Liver (tissue), 9 donors: ENCODE measurements around the gene NALF2. TPM values are rescaled to one million over a fixed set of nuclear protein-coding genes. Genes with fewer than 3 reads are reported as not detected.
A peak's percentile ranks its signal among the peaks of the same experiment; 100 is the strongest.

ENCODE experiments used
- DNase-seq: peaks from one replicate; pipeline ENCODE4 v3.0.0-alpha.2; 2017; ENCODE audit warnings: low spot score
- H3K27ac ChIP-seq, 2 donors: one replicate each; pipeline ENCODE4 v1.7.0; 2013; ENCODE audit warnings: inconsistent platforms in 2 of 2, low read length in 2 of 2, control low read depth in 1 of 2, low read depth in 1 of 2, mild to moderate bottlenecking in 1 of 2
- H3K27me3 ChIP-seq, 4 donors: one replicate each; pipeline versions ENCODE4 v1.6.1 to v1.7.0; 2013; ENCODE audit warnings: low read length in 3 of 4, inconsistent platforms in 1 of 4, mild to moderate bottlenecking in 1 of 4, moderate library complexity in 1 of 4; ENCODE audit not compliant: control insufficient read depth in 4 of 4, insufficient read depth in 4 of 4
- H3K36me3 ChIP-seq, 4 donors: one replicate each; pipeline versions ENCODE4 v1.6.1 to v1.7.0; 2013; ENCODE audit warnings: low read length in 3 of 4, mild to moderate bottlenecking in 3 of 4, low read depth in 1 of 4, moderate library complexity in 1 of 4; ENCODE audit not compliant: control insufficient read depth in 4 of 4, insufficient read depth in 3 of 4
- H3K4me1 ChIP-seq, 4 donors: one replicate each; pipeline versions ENCODE4 v1.6.1 to v1.7.0; 2013; ENCODE audit warnings: low read length in 3 of 4, mild to moderate bottlenecking in 3 of 4, moderate library complexity in 1 of 4; ENCODE audit not compliant: control insufficient read depth in 4 of 4, insufficient read depth in 4 of 4
- H3K4me3 ChIP-seq, 3 donors: one replicate each; pipeline versions ENCODE4 v1.6.1 to v1.7.0; 2013; ENCODE audit warnings: low read length in 3 of 3, control low read depth in 1 of 3, low read depth in 1 of 3, mild to moderate bottlenecking in 1 of 3
- H3K9ac ChIP-seq, 2 donors: one replicate each; pipeline ENCODE4 v1.7.0; 2013; ENCODE audit warnings: low read length in 2 of 2, mild to moderate bottlenecking in 2 of 2, moderate library complexity in 2 of 2, control low read depth in 1 of 2, low read depth in 1 of 2
- H3K9me3 ChIP-seq, 4 donors: one replicate each; pipeline versions ENCODE4 v1.6.1 to v1.7.0; 2013; ENCODE audit warnings: low read length in 3 of 4; ENCODE audit not compliant: control insufficient read depth in 4 of 4
- FOXA1 ChIP-seq: IDR thresholded peaks from 2 replicates; pipeline ENCODE4 v1.6.1; 2016; ENCODE audit warnings: antibody characterized with exemption
- FOXA2 ChIP-seq: IDR thresholded peaks from 2 replicates; pipeline ENCODE4 v1.6.1; 2016; ENCODE audit warnings: antibody characterized with exemption
- GABPA ChIP-seq, 2 donors: IDR thresholded peaks in 1 of 2; conservative IDR thresholded peaks in 1 of 2; 2 replicates each; pipeline ENCODE4 v1.6.1; 2016; ENCODE audit warnings: antibody characterized with exemption in 2 of 2, mild to moderate bottlenecking in 1 of 2, moderate library complexity in 1 of 2
- HNF4A ChIP-seq, 2 donors: conservative IDR thresholded peaks; 2 replicates each; pipeline ENCODE4 v1.6.1; 2016; ENCODE audit warnings: antibody characterized with exemption in 2 of 2, mild to moderate bottlenecking in 2 of 2
- HNF4G ChIP-seq: IDR thresholded peaks from 2 replicates; pipeline ENCODE4 v1.6.1; 2016; ENCODE audit warnings: antibody characterized with exemption
- JUND ChIP-seq, 2 donors: IDR thresholded peaks; 2 replicates each; pipeline ENCODE4 v1.6.1; 2016; ENCODE audit warnings: antibody characterized with exemption in 2 of 2
- NR2F2 ChIP-seq: IDR thresholded peaks from 2 replicates; pipeline ENCODE4 v1.6.1; 2016; ENCODE audit warnings: antibody characterized with exemption
- RAD21 ChIP-seq, 2 donors: IDR thresholded peaks; 2 replicates each; pipeline ENCODE4 v1.6.1; 2016; ENCODE audit warnings: antibody characterized with exemption in 2 of 2, mild to moderate bottlenecking in 2 of 2
- RXRA ChIP-seq, 2 donors: IDR thresholded peaks; 2 replicates each; pipeline ENCODE4 v1.6.1; 2017 to 2018; ENCODE audit warnings: antibody characterized with exemption in 2 of 2, mild to moderate bottlenecking in 1 of 2
- SP1 ChIP-seq: IDR thresholded peaks from 2 replicates; pipeline ENCODE4 v1.6.1; 2018; ENCODE audit warnings: antibody characterized with exemption, mild to moderate bottlenecking
- TAF1 ChIP-seq: conservative IDR thresholded peaks from 2 replicates; pipeline ENCODE4 v1.6.1; 2016; ENCODE audit warnings: antibody characterized with exemption, mild to moderate bottlenecking
- YY1 ChIP-seq: IDR thresholded peaks from 2 replicates; pipeline ENCODE4 v1.6.1; 2016; ENCODE audit warnings: antibody characterized with exemption, mild to moderate bottlenecking
- WGBS: extraction: QIAGEN DNeasy Blood & Tissue Kit; methylation state at CpG from one replicate; pipeline ENCODE4 v1.1.7; 2013; 5-methylcytosine and 5-hydroxymethylcytosine counted together
- polyA plus RNA-seq, 2 donors: library from polyadenylated mRNA; stranded (reverse) in 1 of 2; unstranded in 1 of 2; fragments of 200-250 nt in 1 of 2; fragments of >200 nt in 1 of 2; fragmentation: Nextera tagmentation in 1 of 2; extraction: Ambion mirVana in 1 of 2; gene quantifications; one replicate each; pipeline versions ENCODE4 v1.2.1 to v1.2.3, GENCODE V29; 2013 to 2015
- total RNA-seq, 2 donors: library from RNA; depleted of rRNA; stranded (reverse); fragments of >200 nt; gene quantifications; one replicate each; pipeline ENCODE4 v1.2.3, GENCODE V29; 2014
- TF ChIP-seq, protein P1 (sequence below): IDR thresholded peaks from 2 replicates; pipeline ENCODE4 v1.6.1; 2016; ENCODE audit warnings: antibody characterized with exemption
- TF ChIP-seq, protein P2 (sequence below): IDR thresholded peaks from 2 replicates; pipeline ENCODE4 v1.6.1; 2016; ENCODE audit warnings: antibody characterized with exemption, mild to moderate bottlenecking
- TF ChIP-seq, protein P3 (sequence below): IDR thresholded peaks from 2 replicates; pipeline ENCODE4 v1.6.1; 2016; ENCODE audit warnings: antibody characterized with exemption
- TF ChIP-seq, protein P4 (sequence below): IDR thresholded peaks from 2 replicates; pipeline ENCODE4 v1.6.1; 2016; ENCODE audit warnings: antibody characterized with exemption
- TF ChIP-seq, protein P5 (sequence below): fragments of 150-350 bp; IDR thresholded peaks from 2 replicates; pipeline ENCODE4 v1.5.1; 2017; ENCODE audit warnings: improper control_type of control experiment, low read depth, low read length; ENCODE audit not compliant: missing input control
- donor health status: healthy.
- donor health status: healthy.
- donor health status: healthy.
- donor health status: healthy.
- donor health status: healthy.

The NALF2 gene
- total and polyA plus RNA-seq, 4 donors, result 0.08 to 0.18 TPM; not detected in 2

DNA sequence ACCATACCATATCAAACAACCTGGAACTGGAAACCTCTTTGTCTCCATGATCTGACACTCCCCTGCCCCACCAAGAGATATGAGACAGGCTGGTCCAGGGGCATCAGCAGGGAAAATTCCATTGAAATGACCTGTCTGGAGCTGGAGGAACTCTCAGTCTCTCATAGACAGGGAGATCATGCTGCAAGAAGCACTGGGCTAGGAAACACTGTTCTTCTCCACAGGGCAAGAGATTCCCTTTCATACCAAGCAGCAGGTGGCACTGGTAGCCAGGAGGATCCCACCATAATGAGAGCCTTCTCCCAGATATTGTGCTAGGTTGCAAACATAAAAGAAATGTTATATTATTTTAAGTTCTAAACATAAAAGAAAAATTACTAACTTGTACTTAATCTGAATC, 14.5 kb upstream of the NALF2 start:
- no peak for TF ChIP-seq JUND (IDR thresholded peaks at IDR 0.05)
- no peak for TF ChIP-seq RXRA (IDR thresholded peaks at IDR 0.05)
- TF ChIP-seq TAF1, result no peak
- no peak for TF ChIP-seq YY1
- no peak for TF ChIP-seq FOXA2
- TF ChIP-seq, protein P1, sequence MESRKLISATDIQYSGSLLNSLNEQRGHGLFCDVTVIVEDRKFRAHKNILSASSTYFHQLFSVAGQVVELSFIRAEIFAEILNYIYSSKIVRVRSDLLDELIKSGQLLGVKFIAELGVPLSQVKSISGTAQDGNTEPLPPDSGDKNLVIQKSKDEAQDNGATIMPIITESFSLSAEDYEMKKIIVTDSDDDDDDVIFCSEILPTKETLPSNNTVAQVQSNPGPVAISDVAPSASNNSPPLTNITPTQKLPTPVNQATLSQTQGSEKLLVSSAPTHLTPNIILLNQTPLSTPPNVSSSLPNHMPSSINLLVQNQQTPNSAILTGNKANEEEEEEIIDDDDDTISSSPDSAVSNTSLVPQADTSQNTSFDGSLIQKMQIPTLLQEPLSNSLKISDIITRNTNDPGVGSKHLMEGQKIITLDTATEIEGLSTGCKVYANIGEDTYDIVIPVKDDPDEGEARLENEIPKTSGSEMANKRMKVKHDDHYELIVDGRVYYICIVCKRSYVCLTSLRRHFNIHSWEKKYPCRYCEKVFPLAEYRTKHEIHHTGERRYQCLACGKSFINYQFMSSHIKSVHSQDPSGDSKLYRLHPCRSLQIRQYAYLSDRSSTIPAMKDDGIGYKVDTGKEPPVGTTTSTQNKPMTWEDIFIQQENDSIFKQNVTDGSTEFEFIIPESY, result no peak
- TF ChIP-seq, protein P2, sequence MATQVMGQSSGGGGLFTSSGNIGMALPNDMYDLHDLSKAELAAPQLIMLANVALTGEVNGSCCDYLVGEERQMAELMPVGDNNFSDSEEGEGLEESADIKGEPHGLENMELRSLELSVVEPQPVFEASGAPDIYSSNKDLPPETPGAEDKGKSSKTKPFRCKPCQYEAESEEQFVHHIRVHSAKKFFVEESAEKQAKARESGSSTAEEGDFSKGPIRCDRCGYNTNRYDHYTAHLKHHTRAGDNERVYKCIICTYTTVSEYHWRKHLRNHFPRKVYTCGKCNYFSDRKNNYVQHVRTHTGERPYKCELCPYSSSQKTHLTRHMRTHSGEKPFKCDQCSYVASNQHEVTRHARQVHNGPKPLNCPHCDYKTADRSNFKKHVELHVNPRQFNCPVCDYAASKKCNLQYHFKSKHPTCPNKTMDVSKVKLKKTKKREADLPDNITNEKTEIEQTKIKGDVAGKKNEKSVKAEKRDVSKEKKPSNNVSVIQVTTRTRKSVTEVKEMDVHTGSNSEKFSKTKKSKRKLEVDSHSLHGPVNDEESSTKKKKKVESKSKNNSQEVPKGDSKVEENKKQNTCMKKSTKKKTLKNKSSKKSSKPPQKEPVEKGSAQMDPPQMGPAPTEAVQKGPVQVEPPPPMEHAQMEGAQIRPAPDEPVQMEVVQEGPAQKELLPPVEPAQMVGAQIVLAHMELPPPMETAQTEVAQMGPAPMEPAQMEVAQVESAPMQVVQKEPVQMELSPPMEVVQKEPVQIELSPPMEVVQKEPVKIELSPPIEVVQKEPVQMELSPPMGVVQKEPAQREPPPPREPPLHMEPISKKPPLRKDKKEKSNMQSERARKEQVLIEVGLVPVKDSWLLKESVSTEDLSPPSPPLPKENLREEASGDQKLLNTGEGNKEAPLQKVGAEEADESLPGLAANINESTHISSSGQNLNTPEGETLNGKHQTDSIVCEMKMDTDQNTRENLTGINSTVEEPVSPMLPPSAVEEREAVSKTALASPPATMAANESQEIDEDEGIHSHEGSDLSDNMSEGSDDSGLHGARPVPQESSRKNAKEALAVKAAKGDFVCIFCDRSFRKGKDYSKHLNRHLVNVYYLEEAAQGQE, result no peak
- TF ChIP-seq, protein P3, sequence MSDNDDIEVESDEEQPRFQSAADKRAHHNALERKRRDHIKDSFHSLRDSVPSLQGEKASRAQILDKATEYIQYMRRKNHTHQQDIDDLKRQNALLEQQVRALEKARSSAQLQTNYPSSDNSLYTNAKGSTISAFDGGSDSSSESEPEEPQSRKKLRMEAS, result no peak
- TF ChIP-seq NR2F2, result no peak
- TF ChIP-seq FOXA1, result no peak
- TF ChIP-seq HNF4G, result no peak
- TF ChIP-seq GABPA (IDR thresholded peaks at IDR 0.05 in 1 of 2, conservative IDR thresholded peaks at IDR 0.05 in 1 of 2), result no peak
- TF ChIP-seq, protein P4, sequence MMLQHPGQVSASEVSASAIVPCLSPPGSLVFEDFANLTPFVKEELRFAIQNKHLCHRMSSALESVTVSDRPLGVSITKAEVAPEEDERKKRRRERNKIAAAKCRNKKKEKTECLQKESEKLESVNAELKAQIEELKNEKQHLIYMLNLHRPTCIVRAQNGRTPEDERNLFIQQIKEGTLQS, result no peak
- TF ChIP-seq, protein P5, sequence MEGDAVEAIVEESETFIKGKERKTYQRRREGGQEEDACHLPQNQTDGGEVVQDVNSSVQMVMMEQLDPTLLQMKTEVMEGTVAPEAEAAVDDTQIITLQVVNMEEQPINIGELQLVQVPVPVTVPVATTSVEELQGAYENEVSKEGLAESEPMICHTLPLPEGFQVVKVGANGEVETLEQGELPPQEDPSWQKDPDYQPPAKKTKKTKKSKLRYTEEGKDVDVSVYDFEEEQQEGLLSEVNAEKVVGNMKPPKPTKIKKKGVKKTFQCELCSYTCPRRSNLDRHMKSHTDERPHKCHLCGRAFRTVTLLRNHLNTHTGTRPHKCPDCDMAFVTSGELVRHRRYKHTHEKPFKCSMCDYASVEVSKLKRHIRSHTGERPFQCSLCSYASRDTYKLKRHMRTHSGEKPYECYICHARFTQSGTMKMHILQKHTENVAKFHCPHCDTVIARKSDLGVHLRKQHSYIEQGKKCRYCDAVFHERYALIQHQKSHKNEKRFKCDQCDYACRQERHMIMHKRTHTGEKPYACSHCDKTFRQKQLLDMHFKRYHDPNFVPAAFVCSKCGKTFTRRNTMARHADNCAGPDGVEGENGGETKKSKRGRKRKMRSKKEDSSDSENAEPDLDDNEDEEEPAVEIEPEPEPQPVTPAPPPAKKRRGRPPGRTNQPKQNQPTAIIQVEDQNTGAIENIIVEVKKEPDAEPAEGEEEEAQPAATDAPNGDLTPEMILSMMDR, result no peak
- TF ChIP-seq SP1, result no peak
- TF ChIP-seq HNF4A (conservative IDR thresholded peaks at IDR 0.05), result no peak
- no peak for TF ChIP-seq RAD21 (IDR thresholded peaks at IDR 0.05)
- H3K27me3 ChIP-seq, result peaks cover 0 to 12% (median 0%) of the 10 kb centered on the region in 4 donors
- H3K9me3 ChIP-seq, result no peaks in the 10 kb centered on the region

DNA sequence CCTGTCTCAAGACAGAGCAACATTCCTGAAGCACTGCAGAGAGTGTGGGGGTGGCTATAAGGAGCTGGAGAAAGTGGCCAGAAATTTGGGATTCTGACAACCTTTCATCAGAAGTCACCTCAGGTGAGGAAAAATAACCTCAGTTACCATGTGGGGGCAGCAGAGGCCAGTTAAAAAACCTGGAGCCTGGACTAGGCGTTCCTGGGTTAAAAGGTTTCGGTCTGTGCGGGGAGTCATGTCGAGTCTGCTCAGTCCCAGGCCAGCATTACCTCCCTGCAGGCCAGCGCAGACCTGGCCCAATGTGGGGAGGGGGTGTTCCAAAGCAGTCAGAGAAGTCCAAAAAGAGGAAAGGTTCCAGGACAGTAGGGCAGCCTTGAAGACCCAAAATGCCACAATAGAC, 10.9 kb upstream of the NALF2 start:
- DNase-seq, result peak; percentile 40
- 10% methylated on average over 5 of the region's 5 CpGs for WGBS

More for the DNA sequence above, 14.5 kb upstream of the NALF2 start:
- no peaks in the 10 kb centered on the region for H3K36me3 ChIP-seq
- no peak for DNase-seq
- H3K9ac ChIP-seq, result no peak overlapping the region
- no peak overlapping the region for H3K4me3 ChIP-seq
- peaks cover 0 to 2% (median 0%) of the 10 kb centered on the region in 4 donors for H3K4me1 ChIP-seq
- H3K27ac ChIP-seq, result no peak overlapping the region

More for the DNA sequence above, 10.9 kb upstream of the NALF2 start:
- Histone ChIP-seq H3K9ac (no peak overlapping the region), H3K9me3 (no peaks in the 10 kb centered on the region), H3K27me3 (peaks cover 0 to 17% (median 0%) of the 10 kb centered on the region in 4 donors), H3K4me3 (no peak overlapping the region), H3K36me3 (no peaks in the 10 kb centered on the region), H3K4me1 (peaks cover 0 to 2% (median 0%) of the 10 kb centered on the region in 4 donors), H3K27ac (no peak overlapping the region)
- TF ChIP-seq RAD21 (IDR thresholded peaks at IDR 0.05), result peak; percentile 72 to 82
- no peak for TF ChIP-seq SP1
- peak in 1 of 2 donors; percentile 68 for TF ChIP-seq RXRA (IDR thresholded peaks at IDR 0.05)
- TF ChIP-seq, protein P5, result peak; percentile 60
